ENCODE data around the gene PARVA. TPM values are rescaled to one million over a fixed set of nuclear protein-coding genes. Genes with fewer than 3 reads are reported as not detected.

The PARVA gene
- total RNA-seq, 1 experiment from 2014 or later, result 18.1 TPM

GRCh38 chr11:12467610-12468009, 90.2 kb downstream of the PARVA start:
- Histone ChIP-seq H2BK5ac (ENCODE audit: insufficient read length, low read length) (no peak overlapping the region), H4K91ac (ENCODE audit: insufficient read length, low read depth, low read length) (no peak overlapping the region), H3T11ph (ENCODE audit: low read length) (no peak overlapping the region), H2BK20ac (ENCODE audit: low read depth, low read length, poor library complexity, severe bottlenecking) (no peak overlapping the region), H3K27ac (ENCODE audit: insufficient read length, low read depth, low read length) (no peak overlapping the region), H4K20me1 (ENCODE audit: control insufficient read depth, insufficient read depth, insufficient read length) (no peaks in the 10 kb centered on the region), H4K5ac (ENCODE audit: insufficient read length, low read depth, low read length) (no peak overlapping the region), H3K4ac (ENCODE audit: low read depth, low read length) (no peak overlapping the region), H3K4me2 (ENCODE audit: insufficient read depth, insufficient read length, low read length) (no peak overlapping the region), H3K18ac (ENCODE audit: insufficient read length, low read depth, low read length) (no peak overlapping the region), H2BK12ac (ENCODE audit: insufficient read length, low read depth, low read length) (no peak overlapping the region), H3K79me1 (ENCODE audit: insufficient read depth, low read depth, low read length, poor library complexity, severe bottlenecking) (no peaks in the 10 kb centered on the region), H3K9ac (ENCODE audit: extremely low read depth, insufficient read length, low read length) (no peak overlapping the region), H3K27me3 (ENCODE audit: insufficient read depth, low read length) (no peaks in the 10 kb centered on the region), H3K9me3 (ENCODE audit: control insufficient read depth, low read depth, low read length) (no peaks in the 10 kb centered on the region), H3K56ac (ENCODE audit: insufficient read length, low read depth, low read length) (no peak overlapping the region), H4K8ac (replicated peaks; ENCODE audit: insufficient read length, low read depth, low read length) (no peak overlapping the region), H3K14ac (ENCODE audit: insufficient read depth, low read length) (no peak overlapping the region), H2BK15ac (ENCODE audit: low read depth, low read length) (no peak overlapping the region), H2AFZ (ENCODE audit: low read length) (no peak overlapping the region), H2BK120ac (ENCODE audit: low read depth, low read length, poor library complexity, severe bottlenecking) (no peak overlapping the region), H3K23me2 (ENCODE audit: insufficient read length, low read depth, low read length, poor library complexity, severe bottlenecking) (no peaks in the 10 kb centered on the region), H3K4me1 (ENCODE audit: insufficient read depth, low read length) (no peaks in the 10 kb centered on the region), H3K79me2 (ENCODE audit: insufficient read depth, low read length) (no peaks in the 10 kb centered on the region), H3K23ac (ENCODE audit: insufficient read length, low read depth, low read length) (no peak overlapping the region), H2AK5ac (ENCODE audit: insufficient read length, low read length) (no peak overlapping the region)
- WGBS (ENCODE audit: extremely low coverage, insufficient read length, low lambda C conversion rate), result no CpG with 5 or more reads among the region's 2 CpGs
- peaks cover 4 to 8% (median 4%) of the 10 kb centered on the region in 3 experiments; a peak in 4 of 7 replicates for H3K36me3 Mint-ChIP-seq (ENCODE audit: insufficient read depth in 1 of 3, low read depth in 3 of 3)
- no peak for TF ChIP-seq CTCF (conservative IDR thresholded peaks at IDR 0.05)
- no peak overlapping the region for H3K4me3 Mint-ChIP-seq
- peaks cover 9 to 11% of the 10 kb centered on the region in 2 experiments for H3K4me1 Mint-ChIP-seq
- H3K27me3 Mint-ChIP-seq (ENCODE audit: low read depth), result no peaks in the 10 kb centered on the region
- no peak for DNase-seq
- no peak overlapping the region for H3K27ac Mint-ChIP-seq
- peaks cover 0 to 4% of the 10 kb centered on the region in 2 experiments; a peak in 4 of 5 replicates for H3K9me3 Mint-ChIP-seq
